ENCODE data around the gene ULK4.
A peak's percentile ranks its signal among the peaks of the same experiment; 100 is the strongest.

ULK4 gene

DNA sequence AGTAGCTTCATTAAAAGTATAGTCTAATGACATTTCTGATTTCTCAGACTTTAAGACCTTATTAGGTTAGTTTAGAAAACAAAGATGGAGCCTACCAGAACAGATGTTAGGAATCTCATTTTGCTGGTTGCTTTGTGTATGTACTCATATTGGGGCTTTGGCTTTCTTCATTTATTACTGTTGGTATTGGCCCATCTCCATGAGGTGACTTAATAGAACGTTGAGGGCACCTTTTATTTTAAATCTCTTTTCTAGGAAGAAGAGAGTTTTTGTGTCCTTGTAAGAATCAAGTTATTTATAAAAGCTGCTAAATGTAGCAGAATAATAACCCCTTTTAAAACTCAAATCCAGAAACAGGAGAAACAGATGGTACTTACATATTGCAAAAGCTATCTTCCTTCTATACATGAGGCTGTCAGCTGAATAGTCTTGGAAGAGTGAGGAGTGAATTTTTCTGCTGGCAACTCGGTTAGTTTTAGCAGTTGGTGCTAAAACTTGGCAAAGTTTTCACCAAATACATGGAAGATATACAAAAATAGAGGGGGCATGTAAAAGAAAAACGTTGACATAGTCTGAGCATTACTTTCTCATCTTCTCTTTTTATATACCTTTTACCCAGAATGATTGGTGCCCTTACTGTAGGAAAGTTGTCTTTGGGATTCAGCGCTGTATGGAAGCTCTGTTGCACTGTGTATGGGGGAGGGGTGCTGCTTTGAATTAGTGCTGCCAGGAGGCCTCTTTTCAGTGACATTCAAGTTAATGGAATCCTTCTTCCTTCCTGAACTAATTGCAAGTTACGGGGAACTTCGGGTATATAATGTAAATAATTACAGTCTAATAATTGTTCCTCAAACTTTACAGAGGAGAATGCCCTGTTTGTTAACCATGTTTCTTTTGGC is 726.8 kb downstream of the ULK4 start:
- no peak for DNase-seq

DNA sequence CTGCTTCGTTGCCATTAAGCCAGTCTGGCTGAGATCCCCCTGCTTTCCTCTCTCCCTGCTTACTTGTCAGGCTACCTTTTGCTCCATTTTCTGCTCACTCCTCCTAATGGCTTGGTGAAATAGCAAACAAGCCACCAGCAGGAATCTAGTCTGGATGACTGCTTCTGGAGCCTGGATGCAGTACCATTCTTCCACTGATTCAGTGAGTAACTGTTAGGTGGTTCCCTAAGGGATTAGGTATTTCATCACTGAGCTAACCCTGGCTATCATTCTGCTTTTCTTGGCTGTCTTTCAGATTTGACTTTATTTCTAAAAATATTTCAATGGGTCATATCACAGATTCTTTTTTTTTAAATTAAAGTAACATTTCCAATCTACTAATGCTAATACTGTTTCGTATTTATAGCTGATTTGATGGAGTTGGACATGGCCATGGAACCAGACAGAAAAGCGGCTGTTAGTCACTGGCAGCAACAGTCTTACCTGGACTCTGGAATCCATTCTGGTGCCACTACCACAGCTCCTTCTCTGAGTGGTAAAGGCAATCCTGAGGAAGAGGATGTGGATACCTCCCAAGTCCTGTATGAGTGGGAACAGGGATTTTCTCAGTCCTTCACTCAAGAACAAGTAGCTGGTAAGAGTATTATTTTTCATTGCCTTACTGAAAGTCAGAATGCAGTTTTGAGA is 737.6 kb downstream of the ULK4 start:
- DNase-seq: no peak

DNA sequence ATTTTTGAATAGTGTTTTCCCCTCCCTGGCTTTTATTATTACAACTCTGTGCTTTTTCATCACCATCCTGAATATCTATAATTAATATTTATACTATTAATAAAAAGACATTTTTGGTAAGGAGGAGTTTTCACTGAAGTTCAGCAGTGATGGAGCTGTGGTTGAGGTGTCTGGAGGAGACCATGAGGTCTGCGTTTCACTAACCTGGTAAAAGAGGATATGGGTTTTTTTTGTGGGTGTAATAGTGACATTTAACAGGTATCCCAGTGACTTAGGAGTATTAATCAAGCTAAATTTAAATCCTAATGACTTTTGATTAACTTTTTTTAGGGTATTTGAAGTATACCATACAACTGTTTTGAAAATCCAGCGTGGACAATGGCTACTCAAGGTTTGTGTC is 738.2 kb downstream of the ULK4 start:
- no peak for DNase-seq

- no peak for DNase-seq
These were observed 738.8 kb downstream of the ULK4 start for GRCh38 chr3:41223078-41223477.

DNA sequence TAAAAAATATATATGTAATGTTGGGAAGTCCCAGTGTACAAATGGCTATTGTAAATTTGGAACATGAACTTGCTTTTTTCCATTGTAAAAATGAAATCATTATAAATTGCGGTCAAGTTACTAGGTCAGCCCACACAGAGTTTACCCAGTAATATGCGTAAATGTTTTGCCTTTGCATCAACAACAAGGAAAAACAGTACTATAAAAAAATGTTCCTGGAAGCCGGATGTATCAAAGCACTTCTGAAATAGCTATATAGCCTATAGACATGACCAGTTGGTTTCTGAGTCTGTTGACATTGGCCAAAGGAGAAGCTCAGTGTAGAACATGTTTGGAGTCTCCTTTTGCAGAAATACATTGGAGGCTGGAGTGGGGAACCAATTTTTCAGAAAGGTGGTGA is 739.4 kb downstream of the ULK4 start:
- DNase-seq: no peak

GRCh38 chr3:41222012-41222411 is 739.9 kb downstream of the ULK4 start:
- no peak for DNase-seq

GRCh38 chr3:41220906-41221677 is 740.8 kb downstream of the ULK4 start:
- DNase-seq: no peak

DNA sequence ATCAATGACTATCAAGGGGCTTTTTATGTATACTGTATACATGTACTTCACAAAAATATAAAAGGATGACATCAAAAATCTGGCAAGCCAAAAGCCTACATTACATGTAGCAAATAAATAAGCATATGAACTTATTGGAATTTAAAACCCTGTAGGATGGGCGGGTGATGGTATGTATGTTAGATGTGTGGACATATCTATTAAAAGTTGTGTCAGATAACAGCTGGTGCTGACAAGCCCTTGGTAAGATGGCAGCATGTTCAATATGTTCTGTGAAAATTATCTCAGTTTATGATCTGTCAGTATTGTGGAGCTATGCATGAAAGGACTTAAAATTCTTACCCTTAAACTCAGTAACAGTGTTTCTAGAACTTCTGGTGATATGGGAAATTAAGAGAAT is 742.5 kb downstream of the ULK4 start:
- no peak for DNase-seq

DNA sequence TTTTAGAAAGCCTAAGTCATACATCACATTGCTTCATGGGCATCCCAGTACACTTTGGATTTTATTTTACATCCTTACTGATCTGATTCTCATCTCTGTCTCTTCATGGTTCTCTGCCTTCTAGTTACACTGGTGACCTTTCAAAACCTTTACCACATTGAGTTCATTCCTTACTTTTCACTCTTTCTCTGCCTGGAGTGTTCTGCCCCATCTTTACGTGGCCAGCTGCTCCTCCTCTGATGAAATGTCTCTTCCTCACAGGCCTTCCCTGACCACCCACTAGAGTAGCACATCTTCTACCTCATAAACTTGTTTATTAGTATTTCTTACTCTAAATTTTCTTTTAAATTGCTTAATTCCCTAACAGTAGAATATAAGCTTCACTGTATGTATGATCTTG is 744.9 kb downstream of the ULK4 start:
- DNase-seq: no peak

- no peak for DNase-seq
These were observed 745.5 kb downstream of the ULK4 start for GRCh38 chr3:41216422-41216821.

GRCh38 chr3:41213588-41213987 is 748.3 kb downstream of the ULK4 start:
- DNase-seq: no peak

DNA sequence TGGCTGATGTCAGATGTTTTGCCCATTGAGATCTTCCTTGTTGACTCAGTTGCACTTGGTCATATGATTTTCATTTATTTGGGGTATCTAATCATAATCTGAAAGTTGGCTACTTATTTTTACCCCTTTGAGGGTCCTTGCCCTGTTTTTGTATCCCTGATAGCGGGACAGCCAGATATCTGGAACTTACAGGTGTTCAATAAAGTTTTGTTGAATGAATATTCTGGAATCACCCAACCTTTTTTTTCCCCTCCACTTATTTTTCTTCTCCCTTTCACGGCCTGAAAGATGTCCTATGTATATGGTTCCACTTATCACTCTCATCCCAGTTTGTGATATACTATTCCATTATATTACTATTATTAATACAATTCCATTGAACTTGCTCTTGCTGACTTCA is 749.8 kb downstream of the ULK4 start:
- DNase-seq: no peak

GRCh38 chr3:41210966-41211365 is 750.9 kb downstream of the ULK4 start:
- no peak for DNase-seq

DNA sequence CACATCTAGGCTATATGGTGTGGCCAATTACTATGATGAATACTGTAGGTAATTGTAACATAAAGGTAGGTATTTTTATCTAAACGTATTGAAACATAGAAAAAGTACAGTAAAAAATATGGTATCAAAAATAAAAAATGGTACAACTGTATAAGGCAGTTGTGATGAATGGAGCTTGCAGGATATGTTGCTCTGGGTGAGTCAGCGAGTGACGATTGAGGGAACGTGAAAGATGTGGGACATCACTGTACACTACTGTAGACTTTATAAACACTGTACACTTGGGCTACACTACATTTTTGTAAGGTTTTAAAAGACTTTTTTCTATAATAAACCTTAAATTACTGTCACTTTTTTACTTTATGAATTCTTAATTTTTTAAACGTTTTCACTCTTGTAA is 752.3 kb downstream of the ULK4 start:
- no peak for DNase-seq

- DNase-seq: no peak
These were observed 753.2 kb downstream of the ULK4 start for GRCh38 chr3:41208507-41209220.

GRCh38 chr3:41207355-41207754 is 754.5 kb downstream of the ULK4 start:
- DNase-seq: no peak

GRCh38 chr3:41205591-41205990 is 756.3 kb downstream of the ULK4 start:
- DNase-seq: no peak

- no peak for DNase-seq
These were observed 757.5 kb downstream of the ULK4 start for GRCh38 chr3:41204369-41204768.

- DNase-seq: no peak
These were observed 759.0 kb downstream of the ULK4 start for GRCh38 chr3:41202834-41203345.

DNA sequence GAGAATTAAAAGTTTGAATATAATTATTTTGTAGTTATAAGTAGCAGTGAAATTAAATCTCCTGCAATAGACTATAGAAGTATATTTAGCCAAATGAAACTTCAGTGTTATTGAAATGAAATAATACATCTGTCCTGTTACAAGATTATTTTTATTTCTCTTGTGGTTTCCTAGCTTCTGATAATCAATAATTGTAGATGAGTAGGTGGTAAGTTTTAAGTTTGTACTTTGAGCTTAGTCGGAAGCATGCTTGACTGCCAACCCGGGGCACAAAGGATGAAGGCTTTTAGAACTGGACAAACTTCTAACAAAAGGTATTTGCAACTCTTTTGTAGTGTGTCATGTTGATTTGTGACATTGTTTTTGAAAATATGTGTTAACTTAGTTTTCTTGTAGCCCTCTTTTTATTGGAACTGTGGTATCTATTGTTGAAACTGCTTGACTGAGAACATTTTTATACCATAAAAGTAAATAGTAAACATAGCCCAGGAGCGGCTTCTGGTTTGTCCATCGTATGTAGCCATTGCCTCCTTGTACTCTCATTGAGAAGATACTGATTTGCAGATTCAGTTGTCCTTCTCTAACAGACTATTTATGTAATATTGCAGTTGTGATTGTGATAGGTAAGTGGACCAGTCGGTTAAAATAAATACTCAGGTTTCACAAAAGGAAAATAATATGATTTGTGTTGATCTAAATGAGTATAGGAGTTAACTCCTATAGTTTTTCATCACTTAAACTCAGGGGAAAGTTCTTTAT is 759.6 kb downstream of the ULK4 start:
- no peak for DNase-seq

DNA sequence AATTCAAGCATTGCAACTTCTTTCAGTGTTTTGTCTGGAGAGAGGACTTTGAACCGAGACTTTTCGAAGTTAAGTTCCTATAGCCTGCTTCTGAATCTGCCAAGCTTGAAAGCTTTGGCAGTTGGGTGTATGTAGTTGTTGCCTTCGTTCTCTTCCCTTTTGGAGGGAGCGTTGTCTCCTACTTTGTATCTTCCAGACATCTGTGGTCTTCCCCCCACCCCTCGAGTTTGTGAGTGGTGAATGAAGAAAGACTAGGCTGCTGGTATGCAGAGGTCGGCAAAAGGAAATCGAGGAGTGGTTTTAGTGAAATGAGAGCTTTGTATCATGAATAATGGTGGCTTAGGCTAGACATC is 761.3 kb downstream of the ULK4 start:
- DNase-seq: peak in 12 of 56 donors; percentile 1 to 33 (median 8)

All from amygdala (tissue), 56 donors.